ENCODE measurements around the gene PTPRT.

PTPRT gene

DNA sequence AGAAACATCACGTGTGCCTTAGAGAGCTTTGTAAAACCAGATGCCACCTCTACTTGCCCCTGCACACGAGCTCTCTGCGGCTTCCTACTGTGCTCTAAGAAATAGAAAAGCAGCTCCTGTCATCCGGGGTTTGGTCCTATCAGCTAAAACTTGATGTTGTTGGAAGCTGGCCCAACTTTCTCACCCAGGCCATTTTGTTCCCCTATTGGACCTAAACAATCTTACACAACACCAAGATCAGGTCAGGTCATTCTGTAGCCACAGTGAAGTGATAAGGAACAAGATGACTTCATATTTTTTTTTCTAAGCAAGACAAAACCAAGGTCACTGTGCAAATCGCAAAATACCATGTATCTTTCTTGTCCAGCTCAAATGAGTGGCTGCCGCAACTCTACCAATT, 486.0 kb downstream of the PTPRT start:
- H3K36me3 ChIP-seq (ENCODE audit: control insufficient read depth, insufficient read depth, low read length, severe bottlenecking): no peaks in the 10 kb centered on the region
- peaks cover 8% of the 10 kb centered on the region for H3K9me3 ChIP-seq (ENCODE audit: control insufficient read depth, low read length)
- H3K4me1 ChIP-seq (ENCODE audit: control insufficient read depth, insufficient read depth, low read length): no peaks in the 10 kb centered on the region
- H3K9ac ChIP-seq (ENCODE audit: low read length): no peak overlapping the region
- no peak overlapping the region for H3K4me3 ChIP-seq (ENCODE audit: low read length)
- H3K27me3 ChIP-seq (replicated peaks; ENCODE audit: control insufficient read depth, insufficient read depth, low read length): no peaks in the 10 kb centered on the region
- no peak for DNase-seq (ENCODE audit: low read depth)

DNA sequence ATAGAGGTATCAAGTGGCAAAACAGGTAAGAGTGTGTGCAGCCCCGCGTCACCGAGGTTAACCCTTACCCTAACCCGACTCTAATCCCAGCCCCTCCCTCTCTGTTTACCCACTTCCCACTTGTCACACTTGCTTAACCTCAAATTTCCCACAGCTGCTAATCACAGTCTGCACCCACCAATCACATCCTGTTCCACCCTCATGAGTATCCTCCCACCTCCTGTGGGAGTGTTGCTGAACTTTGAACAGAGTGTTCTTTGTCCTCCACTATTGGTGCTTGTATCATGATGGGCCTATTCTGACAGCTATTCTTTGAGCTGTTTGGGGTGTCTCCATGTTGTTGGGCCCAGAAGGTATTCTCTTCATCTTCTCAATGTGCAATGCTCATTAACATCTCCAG, 487.8 kb downstream of the PTPRT start:
- Histone ChIP-seq H3K9ac (ENCODE audit: low read length) (no peak overlapping the region), H3K36me3 (ENCODE audit: control insufficient read depth, insufficient read depth, low read length, severe bottlenecking) (no peaks in the 10 kb centered on the region), H3K4me3 (ENCODE audit: low read length) (no peak overlapping the region), H3K27me3 (replicated peaks; ENCODE audit: control insufficient read depth, insufficient read depth, low read length) (no peaks in the 10 kb centered on the region), H3K9me3 (ENCODE audit: control insufficient read depth, low read length) (peaks cover 8% of the 10 kb centered on the region), H3K4me1 (ENCODE audit: control insufficient read depth, insufficient read depth, low read length) (no peaks in the 10 kb centered on the region)
- DNase-seq (ENCODE audit: low read depth): no peak

DNA sequence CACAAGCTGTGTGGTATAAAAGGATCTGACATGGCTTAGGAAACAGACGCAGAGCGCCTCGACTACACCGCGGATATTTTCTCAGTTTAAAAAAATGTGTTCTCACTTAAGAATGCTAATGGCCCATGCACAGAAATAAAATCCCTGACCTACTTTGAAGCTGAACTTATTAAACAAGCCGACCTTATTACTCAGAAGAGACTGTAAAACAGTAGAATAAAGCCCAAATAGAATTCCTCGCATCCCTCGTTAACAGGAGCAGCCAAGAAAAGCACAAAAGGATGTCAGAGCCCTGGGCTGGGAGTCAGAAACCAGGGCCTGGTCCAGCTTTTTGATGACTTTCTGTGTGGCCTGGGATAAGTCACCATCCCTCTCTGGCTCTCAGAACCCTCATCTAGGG, 489.3 kb downstream of the PTPRT start:
- peaks cover 8% of the 10 kb centered on the region for H3K9me3 ChIP-seq (ENCODE audit: control insufficient read depth, low read length)
- no peaks in the 10 kb centered on the region for H3K4me1 ChIP-seq (ENCODE audit: control insufficient read depth, insufficient read depth, low read length)
- H3K9ac ChIP-seq (ENCODE audit: low read length): no peak overlapping the region
- no peaks in the 10 kb centered on the region for H3K27me3 ChIP-seq (replicated peaks; ENCODE audit: control insufficient read depth, insufficient read depth, low read length)
- H3K4me3 ChIP-seq (ENCODE audit: low read length): no peak overlapping the region
- no peak for DNase-seq (ENCODE audit: low read depth)
- H3K36me3 ChIP-seq (ENCODE audit: control insufficient read depth, insufficient read depth, low read length, severe bottlenecking): no peaks in the 10 kb centered on the region

DNA sequence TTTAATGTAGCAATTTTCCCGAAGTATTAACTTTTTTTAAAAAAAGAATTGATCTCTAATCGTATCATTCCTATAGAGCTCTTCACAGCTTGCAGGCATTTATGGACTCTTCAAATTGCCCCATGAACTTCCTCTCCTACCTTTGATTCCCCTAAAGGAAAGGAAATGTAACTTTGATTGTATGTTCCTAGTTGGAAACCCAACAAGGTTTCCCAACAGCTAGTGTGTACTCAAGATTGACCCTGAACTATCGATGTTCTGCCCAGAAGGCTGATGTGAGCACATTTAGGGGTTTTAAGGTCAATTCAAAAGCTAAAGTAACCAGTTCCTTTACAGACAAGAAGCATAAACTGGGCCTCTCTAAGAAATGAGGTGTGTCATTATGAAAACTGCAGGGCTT, 491.7 kb downstream of the PTPRT start:
- H3K36me3 ChIP-seq (ENCODE audit: control insufficient read depth, insufficient read depth, low read length, severe bottlenecking): no peaks in the 10 kb centered on the region
- no peaks in the 10 kb centered on the region for H3K27me3 ChIP-seq (replicated peaks; ENCODE audit: control insufficient read depth, insufficient read depth, low read length)
- no peaks in the 10 kb centered on the region for H3K4me1 ChIP-seq (ENCODE audit: control insufficient read depth, insufficient read depth, low read length)
- H3K9ac ChIP-seq (ENCODE audit: low read length): no peak overlapping the region
- no peak for DNase-seq (ENCODE audit: low read depth)
- H3K4me3 ChIP-seq (ENCODE audit: low read length): no peak overlapping the region
- peaks cover 2% of the 10 kb centered on the region for H3K9me3 ChIP-seq (ENCODE audit: control insufficient read depth, low read length)

DNA sequence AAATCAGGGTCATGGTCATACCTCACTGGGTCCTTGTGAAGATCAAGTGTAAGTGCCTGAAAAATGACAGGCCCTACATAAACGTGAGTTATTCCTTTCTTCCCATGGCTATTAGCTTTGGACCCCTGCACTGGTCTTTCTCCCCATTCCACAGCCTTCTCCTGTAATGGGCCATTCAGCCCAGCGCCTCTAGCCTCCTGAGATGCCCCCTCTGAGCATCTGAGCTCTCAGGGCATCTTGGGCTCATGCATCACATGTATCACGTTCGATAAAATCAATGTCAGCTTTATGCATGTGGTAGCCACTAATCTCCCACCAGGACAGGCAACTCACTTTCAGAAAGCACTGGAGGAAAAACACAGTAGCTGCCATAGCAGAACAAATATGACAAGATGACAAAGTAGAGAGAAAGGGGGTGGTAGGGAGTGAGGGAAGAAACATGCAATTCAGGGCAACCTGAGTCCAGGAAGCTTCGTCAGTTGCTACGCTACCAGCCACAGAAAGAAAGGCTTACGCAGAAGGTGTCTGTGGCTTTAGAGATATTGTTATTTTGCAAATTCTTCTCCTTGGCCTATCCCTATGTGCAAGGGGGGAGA, 498.8 kb downstream of the PTPRT start:
- H3K9me3 ChIP-seq (ENCODE audit: control insufficient read depth, low read length): peaks cover 7% of the 10 kb centered on the region
- no peak overlapping the region for H3K9ac ChIP-seq (ENCODE audit: low read length)
- H3K4me1 ChIP-seq (ENCODE audit: control insufficient read depth, insufficient read depth, low read length): no peaks in the 10 kb centered on the region
- no peak for DNase-seq (ENCODE audit: low read depth)
- no peaks in the 10 kb centered on the region for H3K27me3 ChIP-seq (replicated peaks; ENCODE audit: control insufficient read depth, insufficient read depth, low read length)
- H3K36me3 ChIP-seq (ENCODE audit: control insufficient read depth, insufficient read depth, low read length, severe bottlenecking): no peaks in the 10 kb centered on the region
- H3K4me3 ChIP-seq (ENCODE audit: low read length): no peak overlapping the region

DNA sequence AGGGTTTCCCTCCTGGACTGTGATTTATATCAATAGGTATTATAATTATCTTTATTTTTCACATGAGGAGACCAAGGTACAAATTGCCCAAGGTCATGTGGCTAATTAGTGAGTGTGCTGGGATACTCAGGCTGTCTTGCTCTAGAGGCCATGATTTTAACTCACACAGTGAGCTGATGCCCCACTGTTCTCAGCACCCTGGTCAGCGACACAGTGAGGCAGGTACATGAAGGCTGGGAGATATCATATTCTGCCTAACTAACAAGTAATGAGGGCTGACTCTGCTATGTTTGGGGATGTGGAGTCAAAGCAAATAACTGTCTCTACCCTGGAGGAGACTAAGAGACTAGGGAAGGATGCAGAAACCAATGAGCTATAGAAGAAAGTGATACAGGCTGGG, 501.1 kb downstream of the PTPRT start:
- Histone ChIP-seq H3K27me3 (replicated peaks; ENCODE audit: control insufficient read depth, insufficient read depth, low read length) (no peaks in the 10 kb centered on the region), H3K36me3 (ENCODE audit: control insufficient read depth, insufficient read depth, low read length, severe bottlenecking) (no peaks in the 10 kb centered on the region), H3K4me3 (ENCODE audit: low read length) (no peak overlapping the region), H3K4me1 (ENCODE audit: control insufficient read depth, insufficient read depth, low read length) (no peaks in the 10 kb centered on the region), H3K9me3 (ENCODE audit: control insufficient read depth, low read length) (peaks cover 7% of the 10 kb centered on the region), H3K9ac (ENCODE audit: low read length) (no peak overlapping the region)
- DNase-seq (ENCODE audit: low read depth): no peak

DNA sequence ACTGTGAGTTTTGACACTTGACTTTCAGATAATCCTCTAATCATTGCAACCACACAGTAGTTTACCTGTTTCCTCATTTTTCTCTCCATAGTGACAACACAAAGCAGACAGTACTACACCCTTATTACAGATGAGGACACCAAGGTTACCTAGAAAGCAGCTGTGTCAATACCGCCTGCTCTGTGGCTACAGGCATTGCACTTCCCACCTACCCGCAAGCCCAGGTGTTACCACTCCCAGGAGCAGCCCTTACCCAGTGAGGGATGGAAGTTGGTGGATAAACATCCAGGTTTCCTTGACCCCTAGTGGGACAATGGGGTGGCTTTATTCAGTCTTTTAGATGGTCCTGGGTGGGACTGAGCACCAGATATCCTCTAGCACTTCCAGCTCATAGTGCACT, 503.6 kb downstream of the PTPRT start:
- H3K4me1 ChIP-seq (ENCODE audit: control insufficient read depth, insufficient read depth, low read length): no peaks in the 10 kb centered on the region
- H3K4me3 ChIP-seq (ENCODE audit: low read length): no peak overlapping the region
- no peaks in the 10 kb centered on the region for H3K9me3 ChIP-seq (ENCODE audit: control insufficient read depth, low read length)
- H3K36me3 ChIP-seq (ENCODE audit: control insufficient read depth, insufficient read depth, low read length, severe bottlenecking): no peaks in the 10 kb centered on the region
- no peak overlapping the region for H3K9ac ChIP-seq (ENCODE audit: low read length)
- no peaks in the 10 kb centered on the region for H3K27me3 ChIP-seq (replicated peaks; ENCODE audit: control insufficient read depth, insufficient read depth, low read length)
- DNase-seq (ENCODE audit: low read depth): no peak

DNA sequence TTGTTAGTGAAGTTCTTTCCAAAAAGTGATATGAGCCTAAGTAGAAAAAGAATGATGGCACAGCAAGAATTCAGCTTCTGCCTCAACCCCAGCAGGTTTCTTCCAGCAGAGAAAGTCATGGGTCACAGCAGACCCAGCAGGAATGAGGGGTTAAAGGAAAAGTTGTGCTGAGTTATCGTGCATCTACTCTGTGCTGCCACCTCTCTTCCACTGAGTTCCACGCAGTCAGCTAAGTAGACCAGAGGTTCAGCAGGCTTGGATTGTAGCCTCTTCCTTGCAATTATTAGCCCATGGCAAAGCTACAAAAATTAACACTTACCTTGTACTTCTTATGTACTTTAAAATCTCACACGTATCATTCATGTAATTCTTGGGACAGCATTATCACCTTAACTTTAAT, 510.8 kb downstream of the PTPRT start:
- Histone ChIP-seq H3K36me3 (ENCODE audit: control insufficient read depth, insufficient read depth, low read length, severe bottlenecking) (no peaks in the 10 kb centered on the region), H3K4me3 (ENCODE audit: low read length) (no peak overlapping the region), H3K4me1 (ENCODE audit: control insufficient read depth, insufficient read depth, low read length) (no peaks in the 10 kb centered on the region), H3K9me3 (ENCODE audit: control insufficient read depth, low read length) (no peaks in the 10 kb centered on the region), H3K9ac (ENCODE audit: low read length) (no peak overlapping the region), H3K27me3 (replicated peaks; ENCODE audit: control insufficient read depth, insufficient read depth, low read length) (no peaks in the 10 kb centered on the region)
- no peak for DNase-seq (ENCODE audit: low read depth)

DNA sequence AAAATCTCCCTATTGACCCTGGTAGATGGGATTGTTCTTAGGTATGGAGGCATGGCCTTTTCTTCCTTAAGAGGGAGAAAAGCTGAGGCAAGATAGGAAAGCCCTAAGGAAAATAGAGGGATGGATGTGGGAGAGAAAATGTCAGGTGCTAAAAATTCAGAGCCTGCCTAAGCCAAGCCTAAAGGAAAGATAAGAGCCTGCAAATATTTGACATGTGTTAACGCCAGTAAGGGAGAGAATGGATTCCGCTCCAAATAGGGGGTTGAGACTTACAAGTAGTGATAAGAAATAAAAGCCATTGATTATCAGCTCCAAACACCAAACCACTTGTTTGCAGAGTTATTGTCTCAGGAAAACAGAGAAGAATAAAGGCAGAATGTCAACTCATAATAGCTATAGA, 533.6 kb downstream of the PTPRT start:
- DNase-seq (ENCODE audit: low read depth): no peak
- Histone ChIP-seq H3K9ac (ENCODE audit: low read length) (no peak overlapping the region), H3K36me3 (ENCODE audit: control insufficient read depth, insufficient read depth, low read length, severe bottlenecking) (no peaks in the 10 kb centered on the region), H3K4me3 (ENCODE audit: low read length) (no peak overlapping the region), H3K9me3 (ENCODE audit: control insufficient read depth, low read length) (no peaks in the 10 kb centered on the region), H3K27me3 (replicated peaks; ENCODE audit: control insufficient read depth, insufficient read depth, low read length) (no peaks in the 10 kb centered on the region), H3K4me1 (ENCODE audit: control insufficient read depth, insufficient read depth, low read length) (no peaks in the 10 kb centered on the region)

DNA sequence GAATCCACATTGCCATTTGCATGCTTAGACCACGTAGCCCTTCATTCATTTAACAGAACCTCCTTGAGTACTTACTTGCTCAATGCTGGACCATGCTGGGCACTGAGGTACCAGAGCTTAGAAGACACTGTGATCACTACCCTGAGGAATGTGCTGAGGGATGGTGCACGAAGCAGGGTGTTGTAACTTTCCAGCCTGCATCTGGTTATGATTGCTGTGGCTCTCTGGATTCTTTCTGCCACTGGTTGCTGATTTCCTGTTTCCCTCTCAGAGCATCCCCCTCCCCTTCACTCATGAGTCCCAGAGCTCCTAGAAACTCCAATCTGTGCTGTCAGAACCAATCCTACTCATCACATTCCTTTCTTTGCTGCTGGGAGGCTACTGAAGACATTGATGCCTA, 537.4 kb downstream of the PTPRT start:
- Histone ChIP-seq H3K27me3 (replicated peaks; ENCODE audit: control insufficient read depth, insufficient read depth, low read length) (no peaks in the 10 kb centered on the region), H3K9me3 (ENCODE audit: control insufficient read depth, low read length) (no peaks in the 10 kb centered on the region), H3K9ac (ENCODE audit: low read length) (no peak overlapping the region), H3K36me3 (ENCODE audit: control insufficient read depth, insufficient read depth, low read length, severe bottlenecking) (no peaks in the 10 kb centered on the region), H3K4me1 (ENCODE audit: control insufficient read depth, insufficient read depth, low read length) (no peaks in the 10 kb centered on the region), H3K4me3 (ENCODE audit: low read length) (no peak overlapping the region)
- DNase-seq (ENCODE audit: low read depth): no peak

DNA sequence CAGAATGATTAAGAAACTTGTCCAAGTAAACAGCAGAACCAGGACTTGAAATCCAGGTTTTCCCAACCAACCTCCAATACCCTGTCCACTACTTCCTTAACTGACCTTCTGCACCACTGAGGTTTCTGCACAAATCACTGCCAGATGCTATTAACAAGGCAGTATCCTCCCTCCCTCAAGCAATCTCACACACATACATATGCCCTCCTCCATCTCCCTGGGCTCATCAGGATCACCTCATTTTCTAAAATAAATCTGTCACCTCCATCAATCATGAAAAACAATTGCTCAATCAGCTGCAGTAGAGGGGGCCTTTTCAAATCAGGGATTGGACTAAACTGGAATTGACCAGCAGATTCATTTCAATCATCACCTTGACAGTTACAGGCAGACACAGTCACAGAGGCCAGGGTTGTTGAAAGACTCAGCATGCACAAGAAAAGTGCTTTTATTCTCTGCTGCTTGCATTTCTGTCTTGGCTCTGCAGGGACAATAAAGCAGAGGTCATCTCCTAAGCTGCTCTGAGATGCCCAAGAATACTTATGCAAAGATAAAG, 539.4 kb downstream of the PTPRT start:
- Histone ChIP-seq H3K9ac (ENCODE audit: low read length) (no peak overlapping the region), H3K9me3 (ENCODE audit: control insufficient read depth, low read length) (no peaks in the 10 kb centered on the region), H3K36me3 (ENCODE audit: control insufficient read depth, insufficient read depth, low read length, severe bottlenecking) (no peaks in the 10 kb centered on the region), H3K4me1 (ENCODE audit: control insufficient read depth, insufficient read depth, low read length) (no peaks in the 10 kb centered on the region), H3K4me3 (ENCODE audit: low read length) (no peak overlapping the region), H3K27me3 (replicated peaks; ENCODE audit: control insufficient read depth, insufficient read depth, low read length) (no peaks in the 10 kb centered on the region)
- DNase-seq (ENCODE audit: low read depth): no peak

DNA sequence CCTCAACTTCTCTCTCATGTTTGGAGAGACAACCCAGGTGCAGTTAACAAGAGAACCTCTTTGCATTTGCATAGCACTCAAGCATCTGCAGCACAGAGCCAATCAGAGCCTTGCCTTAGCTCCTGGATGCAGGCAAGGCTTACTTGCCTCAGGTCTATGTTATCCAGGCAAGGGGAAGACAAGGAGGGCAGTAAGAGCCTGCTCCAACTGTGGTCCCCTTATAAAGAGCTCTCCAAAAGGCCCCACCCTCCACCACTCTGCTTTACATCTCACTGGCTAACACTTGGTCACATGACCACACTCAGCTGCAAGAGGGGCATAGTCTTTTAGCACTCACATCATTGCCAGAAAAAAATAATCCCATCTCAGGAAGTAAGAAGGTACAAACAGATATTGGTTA, 540.0 kb downstream of the PTPRT start:
- no peaks in the 10 kb centered on the region for H3K36me3 ChIP-seq (ENCODE audit: control insufficient read depth, insufficient read depth, low read length, severe bottlenecking)
- H3K9ac ChIP-seq (ENCODE audit: low read length): no peak overlapping the region
- H3K4me1 ChIP-seq (ENCODE audit: control insufficient read depth, insufficient read depth, low read length): no peaks in the 10 kb centered on the region
- H3K4me3 ChIP-seq (ENCODE audit: low read length): no peak overlapping the region
- no peaks in the 10 kb centered on the region for H3K27me3 ChIP-seq (replicated peaks; ENCODE audit: control insufficient read depth, insufficient read depth, low read length)
- DNase-seq (ENCODE audit: low read depth): no peak
- peaks cover 3% of the 10 kb centered on the region for H3K9me3 ChIP-seq (ENCODE audit: control insufficient read depth, low read length)

Data from adipocyte (in vitro differentiated cells).